HEK293T (cell line): ENCODE data around the gene HK2.
"Not testable (repeated sequence)": the region's sequence is repeated elsewhere in the genome, so short reads cannot be mapped to it uniquely, and the experiment has no call there.

ENCODE experiments used
- CTCF ChIA-PET: fragments of 350-600 bp; formaldehyde crosslinking; extraction: SDS; loops from one replicate; lab custom pipeline; 2021; ENCODE audit warnings: antibody characterized with exemption, inconsistent platforms; lab: Yijun Ruan, JAX
- POLR2A ChIA-PET: fragments of 350-600 bp; formaldehyde crosslinking; extraction: SDS; loops from one replicate; lab custom pipeline; 2020; ENCODE audit warnings: antibody characterized with exemption, inconsistent platforms; lab: Yijun Ruan, JAX
- DNase-seq: peaks from one replicate; pipeline ENCODE4 v3.0.0; 2012; ENCODE audit warnings: mixed read lengths; ENCODE audit errors: extremely low spot score
- ARNT ChIP-seq: fragments of 450-650 bp; IDR thresholded peaks from 2 replicates; pipeline ENCODE4 v1.6.1; 2017; ENCODE audit warnings: mild to moderate bottlenecking
- BHLHE40 ChIP-seq: fragments of 450-650 bp; IDR thresholded peaks from 2 replicates; pipeline ENCODE4 v1.6.1; 2016; ENCODE audit warnings: mild to moderate bottlenecking, moderate library complexity, borderline replicate concordance
- CTBP1 ChIP-seq: fragments of 450-650 bp; IDR thresholded peaks from 2 replicates; pipeline ENCODE4 v1.6.1; 2016; ENCODE audit warnings: borderline replicate concordance
- ELF4 ChIP-seq: fragments of 450-650 bp; IDR thresholded peaks from 2 replicates; pipeline ENCODE4 v1.6.1; 2017; ENCODE audit warnings: antibody characterized with exemption
- FOXA1 ChIP-seq: fragments of 450-650 bp; IDR thresholded peaks from 2 replicates; pipeline ENCODE4 v1.6.1; 2016; ENCODE audit warnings: mild to moderate bottlenecking
- FOXK2 ChIP-seq: fragments of 450-650 bp; IDR thresholded peaks from 2 replicates; pipeline ENCODE4 v1.6.1; 2016; ENCODE audit warnings: mild to moderate bottlenecking
- FOXM1 ChIP-seq: fragments of 450-650 bp; IDR thresholded peaks from 2 replicates; pipeline ENCODE4 v1.6.1; 2017; ENCODE audit warnings: mild to moderate bottlenecking, borderline replicate concordance
- HDGF ChIP-seq: fragments of 450-650 bp; IDR thresholded peaks from 2 replicates; pipeline ENCODE4 v1.6.1; 2017; ENCODE audit warnings: antibody characterized with exemption, borderline replicate concordance
- L3MBTL2 ChIP-seq: fragments of 450-650 bp; conservative IDR thresholded peaks from 2 replicates; pipeline ENCODE4 v1.6.1; 2016; ENCODE audit warnings: mild to moderate bottlenecking
- LEF1 ChIP-seq: fragments of 450-650 bp; IDR thresholded peaks from 2 replicates; pipeline ENCODE4 v1.6.1; 2017; ENCODE audit warnings: mild to moderate bottlenecking, borderline replicate concordance
- NFRKB ChIP-seq: fragments of 450-650 bp; IDR thresholded peaks from 2 replicates; pipeline ENCODE4 v1.6.1; 2016; ENCODE audit warnings: mild to moderate bottlenecking, moderate library complexity
- SP1 ChIP-seq: fragments of 450-650 bp; IDR thresholded peaks from 2 replicates; pipeline ENCODE4 v1.6.1; 2017
- SUZ12 ChIP-seq: fragments of 450-650 bp; IDR thresholded peaks from 2 replicates; pipeline ENCODE4 v1.6.1; 2016; ENCODE audit warnings: mild to moderate bottlenecking
- TARDBP ChIP-seq: fragments of 450-650 bp; IDR thresholded peaks from 2 replicates; pipeline ENCODE4 v1.6.1; 2016
- ZNF384 ChIP-seq: fragments of 450-650 bp; IDR thresholded peaks from 2 replicates; pipeline ENCODE4 v1.6.1; 2016
- TF ChIP-seq, protein P1 (sequence below): fragments of 450-650 bp; IDR thresholded peaks from 2 replicates; pipeline ENCODE4 v1.6.1; 2016

HK2 gene

GRCh38 chr2:74847070-74847858 lies 13.3 kb downstream of the HK2 start:
- POLR2A ChIA-PET: interaction anchor here (0.8 kb wide), 1 partner anchor 13 kb away, joined by 3 read pairs; no protein-coding TSS in a partner anchor

GRCh38 chr2:74849228-74849892 lies 15.4 kb downstream of the HK2 start:
- TF ChIP-seq LEF1 (no peak), HDGF (no peak), SUZ12 (no peak), ARNT (no peak), FOXA1 (no peak)
- CTCF ChIA-PET: no interaction called here
- DNase-seq: no peak
- POLR2A ChIA-PET: interaction anchor here (1.7 kb wide), 1 partner anchor 13 kb away, joined by 6 read pairs; no protein-coding TSS in a partner anchor

More at GRCh38 chr2:74847070-74847858, 13.3 kb downstream of the HK2 start:
- TF ChIP-seq, protein P1, sequence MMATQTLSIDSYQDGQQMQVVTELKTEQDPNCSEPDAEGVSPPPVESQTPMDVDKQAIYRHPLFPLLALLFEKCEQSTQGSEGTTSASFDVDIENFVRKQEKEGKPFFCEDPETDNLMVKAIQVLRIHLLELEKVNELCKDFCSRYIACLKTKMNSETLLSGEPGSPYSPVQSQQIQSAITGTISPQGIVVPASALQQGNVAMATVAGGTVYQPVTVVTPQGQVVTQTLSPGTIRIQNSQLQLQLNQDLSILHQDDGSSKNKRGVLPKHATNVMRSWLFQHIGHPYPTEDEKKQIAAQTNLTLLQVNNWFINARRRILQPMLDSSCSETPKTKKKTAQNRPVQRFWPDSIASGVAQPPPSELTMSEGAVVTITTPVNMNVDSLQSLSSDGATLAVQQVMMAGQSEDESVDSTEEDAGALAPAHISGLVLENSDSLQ: no peak
- TF ChIP-seq SUZ12 (no peak), FOXA1 (no peak), L3MBTL2 (no peak), ZNF384 (no peak), HDGF (no peak)
- CTCF ChIA-PET: interaction anchor here (1.2 kb wide), 1 partner anchor 10 kb away, joined by 3 read pairs; no protein-coding TSS in a partner anchor
- DNase-seq: no peak

DNA sequence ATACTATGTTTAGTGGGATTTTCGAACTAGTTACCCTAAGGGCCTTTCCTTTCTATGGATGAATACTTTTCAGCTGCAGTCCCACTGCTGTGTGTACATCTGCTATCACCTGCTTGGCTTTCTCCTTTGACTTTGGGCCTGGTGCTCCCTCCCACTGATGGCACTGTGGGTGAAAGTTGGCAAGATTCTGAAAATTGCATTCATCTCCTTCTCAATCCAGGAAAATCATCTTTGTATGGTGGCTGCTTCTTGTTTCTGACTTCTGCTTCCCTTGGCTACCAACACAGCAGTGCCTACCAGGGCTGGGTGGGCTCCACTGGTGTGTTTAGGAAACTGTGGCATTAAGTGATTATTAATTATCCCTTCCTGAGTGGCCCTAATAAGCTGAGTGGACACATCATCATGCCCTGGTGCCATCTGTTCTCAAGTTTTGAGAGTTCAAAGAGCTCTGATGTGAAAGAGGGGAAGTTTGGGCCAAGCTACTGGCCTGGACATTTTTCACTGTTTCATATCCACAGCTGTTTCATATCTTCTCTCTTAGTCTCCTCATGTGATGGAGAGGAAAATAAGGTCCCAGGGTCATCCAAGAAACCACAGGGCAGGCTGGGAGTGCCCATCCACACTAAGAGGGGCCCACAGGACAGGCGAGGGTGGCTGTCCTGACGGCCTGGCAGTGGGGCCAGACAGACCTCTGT lies 16.7 kb downstream of the HK2 start:
- ChIA-PET CTCF (no interaction called here), POLR2A (interaction anchor here (1.7 kb wide), 1 partner anchor 14 kb away, joined by 6 read pairs; no protein-coding TSS in a partner anchor)
- TF ChIP-seq BHLHE40: no peak
- TF ChIP-seq FOXA1: no peak
- no peak for TF ChIP-seq L3MBTL2
- no peak for TF ChIP-seq TARDBP
- TF ChIP-seq CTBP1: no peak
- TF ChIP-seq ELF4: no peak
- TF ChIP-seq ARNT: no peak
- no peak for TF ChIP-seq NFRKB
- no peak for TF ChIP-seq FOXM1
- no peak for TF ChIP-seq LEF1
- no peak for TF ChIP-seq SUZ12
- no peak for TF ChIP-seq ZNF384
- TF ChIP-seq, protein P1: no peak
- TF ChIP-seq SP1: no peak
- TF ChIP-seq FOXK2: no peak

GRCh38 chr2:74851191-74851566 lies 17.3 kb downstream of the HK2 start:
- ChIA-PET POLR2A (interaction anchor here (1.7 kb wide), 1 partner anchor 15 kb away, joined by 6 read pairs; no protein-coding TSS in a partner anchor), CTCF (no interaction called here)
- no peak for TF ChIP-seq ZNF384
- TF ChIP-seq, protein P1: no peak
- TF ChIP-seq FOXM1: no peak
- TF ChIP-seq HDGF: no peak
- no peak for TF ChIP-seq TARDBP
- DNase-seq: no peak

More for the DNA sequence above, 16.7 kb downstream of the HK2 start:
- DNase-seq: no peak

- POLR2A ChIA-PET, DNase-seq: not testable (repeated sequence)
- CTCF ChIA-PET: interaction anchor here (1.1 kb wide), 1 partner anchor 139 kb away, joined by 4 read pairs; no protein-coding TSS in a partner anchor
Measured at GRCh38 chr2:74853360-74853759, 19.4 kb downstream of the HK2 start.

- no peak for DNase-seq
- TF ChIP-seq NFRKB (no peak), BHLHE40 (no peak), FOXK2 (no peak), ELF4 (no peak), L3MBTL2 (no peak), HDGF (no peak), CTBP1 (no peak), FOXA1 (no peak), ZNF384 (no peak)
- POLR2A ChIA-PET: no interaction called here
- CTCF ChIA-PET: no interaction called here
Measured at GRCh38 chr2:74854401-74854800, 20.5 kb downstream of the HK2 start.

- POLR2A ChIA-PET, CTCF ChIA-PET, DNase-seq: not testable (repeated sequence)
Measured at GRCh38 chr2:74855114-74855707, 21.3 kb downstream of the HK2 start.
